ENCODE results near the gene HBG1.

Gene HBG1

GRCh38 chr11:5286901-5287300 lies 37.2 kb upstream of the HBG1 start:
- TF ChIP-seq SIN3A (IDR thresholded peaks at IDR 0.05; ENCODE audit: borderline replicate concordance, insufficient read depth, low read length) (no peak), REST (IDR thresholded peaks at IDR 0.05; ENCODE audit: insufficient read depth in 1 of 2, low read depth in 2 of 2, low read length in 2 of 2) (no peak), FOXP2 (optimal IDR thresholded peaks at IDR 0.05; ENCODE audit: borderline replicate concordance, extremely low read depth, extremely low read length, insufficient read depth) (no peak), POLR2AphosphoS5 (IDR thresholded peaks at IDR 0.05; ENCODE audit: low read depth, low read length) (no peak), TAF1 (IDR thresholded peaks at IDR 0.05; ENCODE audit: borderline replicate concordance, insufficient read depth, low read length) (no peak)

- no peak for TF ChIP-seq REST (IDR thresholded peaks at IDR 0.05; ENCODE audit: insufficient read depth in 1 of 2, low read depth in 2 of 2, low read length in 2 of 2)
Observed at GRCh38 chr11:5286351-5286750, 36.7 kb upstream of the HBG1 start.

- TF ChIP-seq SIN3A (IDR thresholded peaks at IDR 0.05; ENCODE audit: borderline replicate concordance, insufficient read depth, low read length) (no peak), TAF1 (IDR thresholded peaks at IDR 0.05; ENCODE audit: borderline replicate concordance, insufficient read depth, low read length) (no peak), FOXP2 (optimal IDR thresholded peaks at IDR 0.05; ENCODE audit: borderline replicate concordance, extremely low read depth, extremely low read length, insufficient read depth) (no peak), REST (IDR thresholded peaks at IDR 0.05; ENCODE audit: insufficient read depth in 1 of 2, low read depth in 2 of 2, low read length in 2 of 2) (no peak), POLR2AphosphoS5 (IDR thresholded peaks at IDR 0.05; ENCODE audit: low read depth, low read length) (no peak)
Observed at GRCh38 chr11:5285703-5286340, 36.2 kb upstream of the HBG1 start.

- no peak for TF ChIP-seq TAF1 (IDR thresholded peaks at IDR 0.05; ENCODE audit: borderline replicate concordance, insufficient read depth, low read length)
- TF ChIP-seq POLR2AphosphoS5 (IDR thresholded peaks at IDR 0.05; ENCODE audit: low read depth, low read length): no peak
- TF ChIP-seq SIN3A (IDR thresholded peaks at IDR 0.05; ENCODE audit: borderline replicate concordance, insufficient read depth, low read length): no peak
- TF ChIP-seq REST (IDR thresholded peaks at IDR 0.05; ENCODE audit: insufficient read depth in 1 of 2, low read depth in 2 of 2, low read length in 2 of 2): no peak
- no peak for TF ChIP-seq FOXP2 (optimal IDR thresholded peaks at IDR 0.05; ENCODE audit: borderline replicate concordance, extremely low read depth, extremely low read length, insufficient read depth)
Observed at GRCh38 chr11:5284637-5285036, 35.0 kb upstream of the HBG1 start.

GRCh38 chr11:5283882-5284281 lies 34.2 kb upstream of the HBG1 start:
- TF ChIP-seq REST (IDR thresholded peaks at IDR 0.05; ENCODE audit: insufficient read depth in 1 of 2, low read depth in 2 of 2, low read length in 2 of 2): no peak
- no peak for TF ChIP-seq SIN3A (IDR thresholded peaks at IDR 0.05; ENCODE audit: borderline replicate concordance, insufficient read depth, low read length)
- no peak for TF ChIP-seq FOXP2 (optimal IDR thresholded peaks at IDR 0.05; ENCODE audit: borderline replicate concordance, extremely low read depth, extremely low read length, insufficient read depth)
- TF ChIP-seq POLR2AphosphoS5 (IDR thresholded peaks at IDR 0.05; ENCODE audit: low read depth, low read length): no peak
- TF ChIP-seq TAF1 (IDR thresholded peaks at IDR 0.05; ENCODE audit: borderline replicate concordance, insufficient read depth, low read length): no peak

Measured in PFSK-1 (cell line).